ENCODE results near the gene PIMREG.

- no peak for TF ChIP-seq EZH2 (IDR thresholded peaks at IDR 0.05; ENCODE audit: low read length)
- TF ChIP-seq CTCF (optimal IDR thresholded peaks at IDR 0.05 in 1 of 3, IDR thresholded peaks at IDR 0.05 in 1 of 3, conservative IDR thresholded peaks at IDR 0.05 in 1 of 3; ENCODE audit: extremely low read depth in 1 of 3, insufficient read depth in 2 of 3, low read length in 3 of 3) = no peak
Observed at GRCh38 chr17:6458460-6458950, 14.2 kb downstream of the PIMREG start.
